Hematopoietic multipotent progenitor cell treated with erythropoietin and hydrocortisone succinate and interleukin-3 and kit ligand, for 15 days (in vitro differentiated cells): ENCODE measurements around the gene ADAM15.

Experiments used
- DNase-seq: peaks from one replicate; pipeline ENCODE4 v3.0.0-alpha.2; 2015; ENCODE audit warnings: low spot score

The ADAM15 gene

DNA sequence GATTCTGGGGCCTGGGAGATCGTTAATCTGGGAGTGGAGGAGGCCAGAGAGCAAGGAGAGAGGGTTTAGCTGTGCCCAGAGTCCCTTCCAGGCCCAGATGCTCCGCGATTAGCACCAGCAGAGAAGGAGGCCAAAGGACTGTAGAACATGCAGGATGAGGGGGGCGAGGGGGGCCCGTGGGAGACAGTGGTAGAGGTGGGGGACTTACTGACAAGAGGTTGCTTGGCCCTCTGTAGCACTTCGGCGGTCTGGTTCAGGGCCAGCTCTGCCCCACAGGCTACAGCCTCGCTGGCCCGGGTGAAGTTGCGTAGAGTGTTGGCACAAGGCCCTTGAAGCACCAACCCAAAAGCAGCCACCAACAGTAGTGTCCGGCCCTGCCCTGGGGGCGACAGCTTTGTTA, 18.2 kb upstream of the ADAM15 start:
- no peak for DNase-seq

DNA sequence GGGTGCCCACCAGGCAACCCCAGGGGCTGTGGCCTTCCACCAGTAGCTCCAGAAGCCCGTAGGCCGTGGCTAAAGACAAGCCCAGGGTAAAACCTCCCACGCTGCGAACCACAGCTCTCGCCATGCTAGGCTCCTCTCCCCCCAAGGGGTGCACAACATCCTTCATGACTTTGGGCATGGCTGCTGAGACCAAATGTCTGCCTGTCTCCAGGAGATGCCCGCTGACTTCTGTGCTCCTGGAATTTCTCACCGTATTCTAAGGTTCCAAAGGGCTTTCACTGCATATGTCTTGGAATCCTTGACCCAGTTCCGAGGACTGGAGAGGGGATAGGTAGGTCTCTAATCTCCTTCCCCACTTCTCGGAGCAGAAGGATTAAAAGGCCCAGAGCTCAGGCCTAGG, 17.6 kb upstream of the ADAM15 start, which contains the start of the genes DCST1 and DCST2:
Gene DCST1, plus strand, starts transcription at position 301 of the 400 bp plus-strand sequence. CDS start 213 bp downstream, outside the sequence.
Gene DCST2, minus strand, starts transcription at position 258 of the 400 bp plus-strand sequence. Its CDS starts 80 bp downstream, at position 178.
- DNase-seq = no peak

DNA sequence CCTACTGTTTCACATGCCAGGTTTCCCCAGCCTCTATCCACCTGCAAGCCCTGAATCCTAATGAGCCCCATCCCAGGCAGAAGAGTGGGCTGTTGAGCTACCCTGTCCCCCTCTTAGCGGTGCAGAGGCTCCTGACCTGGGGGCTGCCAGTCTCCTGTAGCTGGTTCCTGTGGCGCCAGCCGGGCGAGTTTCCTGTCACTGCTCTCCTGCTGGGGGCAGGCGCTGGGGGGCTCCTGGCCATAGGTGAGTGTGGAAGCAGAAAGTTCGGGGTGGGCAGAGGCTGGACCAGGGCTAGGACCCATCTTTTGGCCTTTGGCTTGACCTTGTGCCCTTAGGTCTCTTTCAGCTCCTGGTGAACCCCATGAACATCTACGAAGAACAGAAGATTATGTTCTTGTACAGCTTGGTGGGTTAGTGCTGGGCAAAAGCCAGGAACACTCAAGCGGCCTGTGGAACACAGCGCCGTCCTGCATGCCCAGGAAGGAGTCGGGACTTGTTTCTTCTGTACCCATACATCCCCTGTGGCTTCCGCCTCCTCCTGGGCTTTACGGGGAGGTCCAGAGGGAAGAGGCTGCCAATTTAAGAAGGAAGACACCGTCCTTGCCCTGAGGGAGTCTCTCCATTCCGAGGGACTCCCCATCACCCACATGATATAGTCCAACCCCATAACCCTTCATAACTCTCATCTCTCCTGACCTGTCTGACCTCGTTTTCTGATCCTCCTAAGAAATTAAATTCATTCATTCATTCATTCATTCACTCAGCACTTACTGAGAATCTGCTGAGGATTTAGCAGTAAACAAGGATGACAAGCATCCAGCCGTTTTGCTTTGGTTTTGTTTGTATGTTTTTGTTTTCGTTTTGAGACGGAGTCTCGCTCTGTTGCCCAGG, 16.6 kb upstream of the ADAM15 start:
- no peak for DNase-seq

DNA sequence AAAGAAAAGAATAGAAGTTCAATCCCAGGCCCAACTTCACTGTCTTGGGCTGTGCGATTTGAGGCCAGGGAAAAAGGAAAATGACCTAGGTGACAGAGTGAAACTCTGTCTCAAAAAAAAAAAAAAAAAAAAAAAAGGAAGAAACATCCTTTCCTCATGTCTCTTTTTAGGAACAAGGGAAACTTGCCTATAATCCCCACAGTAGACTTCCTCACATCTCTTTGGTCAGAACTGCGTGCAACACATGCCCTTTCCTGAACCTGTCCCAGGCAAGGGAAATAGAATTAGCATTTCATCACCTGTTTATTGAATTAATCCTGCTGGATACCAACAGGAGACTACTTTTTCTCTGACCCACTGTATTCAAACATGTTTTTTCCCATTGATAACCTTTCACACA, 15.2 kb upstream of the ADAM15 start:
- no peak for DNase-seq

DNA sequence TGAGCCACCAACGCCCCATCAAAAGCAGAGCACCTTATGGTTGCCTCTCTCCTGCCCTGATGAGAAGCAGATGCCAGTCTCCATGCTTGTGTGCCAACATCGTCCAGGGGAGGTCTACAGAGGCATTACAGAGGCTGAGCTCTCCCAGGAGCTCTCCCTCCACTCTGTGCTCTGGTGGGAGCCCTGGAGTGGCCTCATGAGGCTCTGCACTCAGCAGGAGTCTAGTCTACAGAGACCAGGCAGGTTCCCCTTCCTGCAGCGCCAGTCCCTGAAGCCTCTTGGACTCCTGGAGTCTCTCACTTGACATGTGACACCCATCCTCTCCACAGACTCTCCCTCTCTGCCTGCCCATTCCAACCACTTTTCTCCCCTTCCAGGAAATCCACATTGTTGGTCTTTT, 14.1 kb upstream of the ADAM15 start:
- no peak for DNase-seq

DNA sequence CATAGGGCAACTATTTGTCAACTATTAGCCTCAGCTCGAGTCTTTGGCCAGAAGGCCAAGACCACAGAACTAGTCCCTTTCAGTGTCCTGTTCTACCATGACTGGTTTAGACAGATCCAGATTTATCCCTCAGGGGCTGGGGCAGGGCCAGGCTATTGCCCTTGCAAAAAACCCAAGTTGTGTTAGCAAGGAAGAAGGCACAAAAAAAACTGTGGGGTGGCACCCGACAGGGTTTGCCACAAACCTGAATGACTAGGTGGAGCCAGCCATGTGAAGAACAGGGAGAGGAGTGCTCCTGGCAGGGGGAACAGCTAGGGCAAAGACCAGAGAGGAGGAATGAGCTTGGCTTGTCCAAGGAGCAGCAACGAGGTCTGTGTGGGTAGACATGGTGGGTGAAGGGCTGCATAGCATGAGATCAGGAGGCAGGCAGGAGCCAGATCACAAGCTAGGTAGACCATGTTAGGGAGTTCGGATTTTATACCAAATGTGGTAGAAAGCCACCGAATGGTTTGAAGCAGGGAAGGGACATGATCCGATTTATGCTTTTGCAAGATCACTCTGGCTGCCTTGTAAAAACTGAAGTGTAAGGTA, 13.2 kb upstream of the ADAM15 start:
- no peak for DNase-seq

DNA sequence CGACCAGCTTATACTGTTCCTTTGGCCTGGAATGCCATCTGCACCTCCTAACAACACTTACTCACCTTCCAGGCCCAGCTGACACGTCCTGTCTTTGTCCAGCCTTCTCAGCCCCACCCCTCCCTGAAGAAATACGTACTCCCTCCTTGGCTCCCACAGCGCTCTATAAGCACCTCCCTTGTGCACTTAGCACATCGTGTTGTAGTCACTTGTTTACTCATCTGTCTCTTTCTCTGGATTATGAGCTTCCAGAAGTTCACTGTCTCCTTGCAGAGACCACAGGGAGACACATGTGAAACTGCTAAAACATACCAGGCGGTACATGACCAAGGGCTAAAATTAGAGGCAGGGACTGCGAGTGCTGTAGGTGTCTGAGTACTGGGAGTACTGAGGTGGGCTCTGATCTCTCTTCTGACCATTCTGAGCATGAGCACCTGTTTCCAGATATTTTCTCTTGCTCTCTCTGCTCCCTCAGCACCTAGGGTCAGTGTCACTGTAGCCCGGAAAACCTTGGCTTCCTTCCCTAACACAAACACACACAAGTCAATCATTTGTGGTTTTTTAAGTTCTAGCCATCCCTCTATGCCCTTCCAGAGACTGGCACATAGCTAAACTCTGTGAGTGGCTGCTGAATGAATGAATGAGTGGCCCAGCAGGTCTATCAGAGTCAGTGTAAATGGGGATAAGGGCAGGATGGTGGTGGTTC, 12.4 kb upstream of the ADAM15 start:
- DNase-seq = no peak

DNA sequence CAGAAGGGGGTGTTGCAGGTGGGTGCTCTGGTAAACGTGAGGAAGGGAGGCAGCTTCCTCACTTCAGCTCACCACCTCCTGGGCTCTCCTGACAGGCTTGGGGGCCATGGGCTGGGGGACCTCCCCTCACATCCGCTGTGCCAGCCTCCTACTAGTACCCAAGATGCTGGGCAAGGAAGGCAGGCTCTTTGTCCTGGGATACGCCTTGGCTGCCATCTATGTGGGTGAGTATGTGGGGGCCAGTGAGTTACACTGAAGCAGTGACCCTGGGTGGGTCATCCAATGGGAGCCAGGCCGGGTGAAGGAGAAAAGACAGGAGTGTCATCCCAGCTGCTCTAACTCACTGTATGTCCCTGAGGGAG, 11.8 kb upstream of the ADAM15 start:
- DNase-seq = no peak

DNA sequence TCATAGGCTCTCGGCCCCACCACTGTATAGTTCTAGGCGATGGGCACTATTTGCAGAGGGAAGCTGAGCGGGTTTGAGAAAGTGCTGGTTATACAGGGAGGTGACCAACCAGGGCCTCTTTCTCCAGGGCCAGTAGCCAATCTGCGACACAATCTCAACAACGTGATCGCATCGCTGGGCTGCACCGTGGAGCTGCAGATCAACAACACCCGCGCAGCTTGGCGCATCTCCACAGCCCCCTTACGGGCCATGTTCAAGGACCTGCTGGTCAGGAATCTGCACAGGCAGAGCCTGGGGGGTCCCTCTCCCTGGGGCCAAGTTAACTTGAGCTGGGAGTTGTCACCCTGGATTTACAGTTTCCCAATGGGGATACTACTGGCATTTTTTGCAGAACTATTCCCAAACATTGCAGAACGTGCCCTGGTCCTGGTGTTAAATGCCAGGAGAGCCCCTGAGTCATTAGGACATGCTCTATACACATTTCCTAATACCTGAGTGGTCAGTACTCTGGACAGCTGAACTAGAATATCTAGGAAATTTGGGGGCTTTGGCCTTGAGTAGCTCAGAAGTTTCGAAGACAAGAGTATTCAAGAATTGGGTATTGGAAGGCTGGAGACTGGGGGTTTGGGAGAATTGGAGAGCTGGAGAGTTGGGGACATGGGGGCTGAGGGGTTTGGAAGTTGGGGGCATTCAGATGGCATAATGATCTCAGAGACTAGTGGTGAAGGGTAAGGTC, 10.6 kb upstream of the ADAM15 start:
- DNase-seq = no peak

DNA sequence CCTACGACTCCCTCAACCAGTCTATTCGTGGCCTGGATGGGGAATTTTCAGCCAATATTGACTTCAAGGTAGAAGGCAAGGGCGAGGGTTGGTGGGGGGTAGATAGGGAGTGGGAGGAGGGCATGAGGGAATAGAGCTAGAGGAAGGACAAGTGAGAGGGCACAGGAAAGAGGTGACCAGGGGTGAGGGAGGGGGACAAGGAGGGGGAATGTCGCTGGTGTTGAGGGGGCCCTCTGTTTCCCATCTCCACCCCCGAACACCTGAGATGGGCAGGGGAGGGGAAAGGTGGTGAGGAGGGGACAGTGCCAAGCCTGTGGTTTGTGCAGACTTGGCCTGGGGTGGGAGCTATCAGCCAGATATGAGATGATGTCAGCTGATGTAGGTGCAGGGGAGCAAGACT, 8.3 kb upstream of the ADAM15 start:
- no peak for DNase-seq

DNA sequence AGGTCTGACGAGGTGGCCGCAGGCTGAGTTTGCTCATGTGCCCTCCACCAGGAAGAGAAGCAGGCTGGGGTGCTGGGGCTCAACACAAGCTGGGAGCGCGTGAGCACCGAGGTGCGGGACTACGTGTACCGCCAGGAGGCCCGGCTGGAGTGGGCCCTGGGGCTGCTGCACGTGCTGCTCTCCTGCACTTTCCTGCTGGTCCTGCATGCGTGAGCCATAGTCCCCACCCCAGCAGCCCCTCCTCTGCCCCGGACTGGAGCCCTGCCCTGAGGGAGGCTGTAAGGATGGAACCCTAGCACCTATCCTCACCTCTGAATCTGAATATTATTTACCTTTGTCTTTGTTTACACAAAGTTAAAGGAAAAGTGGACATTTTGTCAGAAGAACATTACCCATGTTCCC, 7.8 kb upstream of the ADAM15 start:
- DNase-seq = no peak

DNA sequence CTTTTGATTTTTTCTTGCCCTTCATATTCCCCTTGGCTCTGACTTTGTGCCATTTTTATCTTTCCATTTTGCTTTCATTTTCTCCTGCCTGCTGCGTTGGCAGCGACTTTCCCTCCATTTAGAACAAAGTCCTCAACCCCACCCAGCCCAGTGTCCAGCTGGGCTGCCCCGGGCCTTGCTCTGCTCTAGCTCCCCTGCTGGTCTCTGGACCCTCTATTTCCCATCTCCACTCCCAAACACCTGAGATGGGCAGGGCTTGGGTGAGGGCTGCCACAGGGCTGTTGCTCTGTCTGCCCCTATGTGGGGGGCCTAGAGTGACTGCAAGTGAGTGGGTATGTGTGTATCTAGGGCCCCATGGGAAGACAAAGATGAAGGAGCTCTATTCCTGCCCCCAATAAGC, 7.3 kb upstream of the ADAM15 start:
- DNase-seq = no peak

DNA sequence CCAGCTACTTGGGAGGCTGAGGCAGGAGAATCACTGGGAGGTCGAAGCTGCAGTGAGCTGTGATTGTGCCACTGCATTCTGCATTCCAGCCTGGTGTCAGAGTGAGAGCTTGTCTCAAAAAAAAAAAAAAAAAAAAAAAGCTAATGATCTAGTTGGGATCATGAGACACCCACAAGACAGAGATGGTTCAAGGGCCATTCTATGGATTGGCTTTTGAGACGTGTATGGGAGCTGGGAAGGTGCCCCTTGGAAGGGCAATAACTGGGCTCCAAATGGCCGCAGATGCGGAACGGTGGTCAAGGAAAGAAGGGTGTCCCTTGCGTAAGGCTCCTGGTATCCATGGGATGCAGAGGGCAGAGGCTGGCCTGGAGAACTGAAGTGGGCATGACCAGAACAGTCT, 6.8 kb upstream of the ADAM15 start:
- DNase-seq = no peak

DNA sequence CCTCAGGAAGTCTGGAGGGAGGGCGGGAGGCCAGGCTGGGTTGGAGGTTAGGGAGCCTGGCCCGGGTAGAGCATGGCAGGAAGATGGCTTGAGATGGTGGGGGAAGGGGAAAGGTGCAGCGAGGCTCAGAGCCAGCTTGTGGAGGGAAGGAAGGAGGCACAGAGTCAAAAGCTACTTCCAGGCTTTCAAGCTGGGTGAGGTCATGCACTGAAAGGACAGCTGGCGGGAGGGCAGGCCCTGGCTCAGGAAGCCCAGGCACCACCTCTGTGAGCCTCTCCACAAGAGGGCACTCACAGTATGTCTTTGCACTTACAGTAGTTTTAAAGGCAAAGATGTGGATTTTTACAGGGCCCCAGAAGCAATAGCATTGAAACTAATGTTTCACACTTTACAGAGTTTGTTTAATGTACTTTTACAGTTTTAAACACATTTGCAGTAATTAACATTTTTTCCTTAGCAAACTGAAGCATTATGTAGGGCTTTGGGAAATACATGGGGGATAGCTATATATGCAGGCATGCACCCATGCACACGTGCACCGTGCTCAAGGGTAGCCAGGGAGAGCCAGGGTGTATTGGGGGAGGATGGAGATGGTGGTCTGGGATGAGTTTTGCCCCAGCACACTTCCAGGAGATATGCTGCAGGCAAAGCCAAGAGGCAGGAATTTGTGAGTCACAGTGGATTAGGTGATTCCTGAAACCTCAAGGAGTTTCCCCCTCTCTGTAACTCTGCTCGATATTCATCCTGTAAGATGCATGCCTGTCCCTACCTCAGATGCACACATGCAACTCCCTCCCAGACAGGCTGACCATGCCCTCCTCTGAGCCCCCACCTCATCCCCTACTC, 6.1 kb upstream of the ADAM15 start:
- DNase-seq = peak; percentile 73

DNA sequence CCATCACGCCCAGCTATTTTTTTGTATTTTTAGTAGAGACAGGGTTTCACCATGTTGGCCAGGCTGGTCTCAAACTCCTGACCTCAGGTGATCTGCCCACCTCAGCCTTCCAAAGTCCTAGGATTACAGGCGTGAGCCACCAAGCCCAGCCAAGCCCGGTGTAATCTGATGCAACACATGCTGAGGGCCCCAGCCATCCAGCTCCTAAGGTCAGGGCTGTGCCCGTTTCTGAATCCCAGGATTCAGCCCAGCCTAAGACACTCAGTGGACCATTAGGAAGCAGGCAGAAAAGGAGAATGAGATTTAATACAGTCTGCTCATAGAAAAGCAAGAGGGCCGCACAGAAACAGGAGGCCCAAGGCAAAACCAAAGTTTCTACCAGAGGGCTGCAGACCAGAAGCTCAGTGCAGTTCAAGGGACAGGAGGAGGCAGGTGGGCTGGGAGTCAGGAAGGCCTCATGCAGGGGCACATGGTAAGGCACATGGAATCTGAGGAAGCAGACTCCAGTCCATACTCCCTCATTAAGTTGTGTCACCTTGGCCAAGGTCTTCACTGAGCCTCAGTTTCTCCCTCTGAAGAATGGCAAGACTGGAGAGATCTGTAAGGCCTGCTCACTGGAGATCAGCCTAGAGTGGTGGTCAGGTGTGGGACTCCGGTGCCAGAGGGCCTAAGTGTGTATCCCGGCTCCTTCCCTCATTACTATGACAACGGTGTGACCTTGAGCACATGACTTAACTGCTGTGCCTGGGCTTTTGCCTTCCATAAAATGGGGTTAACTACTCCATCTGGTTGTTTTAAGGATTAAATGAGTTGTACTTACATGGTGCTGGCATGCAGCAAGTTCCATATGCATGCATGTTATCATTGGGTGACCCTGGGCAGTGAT, 2.4 kb upstream of the ADAM15 start:
- no peak for DNase-seq

DNA sequence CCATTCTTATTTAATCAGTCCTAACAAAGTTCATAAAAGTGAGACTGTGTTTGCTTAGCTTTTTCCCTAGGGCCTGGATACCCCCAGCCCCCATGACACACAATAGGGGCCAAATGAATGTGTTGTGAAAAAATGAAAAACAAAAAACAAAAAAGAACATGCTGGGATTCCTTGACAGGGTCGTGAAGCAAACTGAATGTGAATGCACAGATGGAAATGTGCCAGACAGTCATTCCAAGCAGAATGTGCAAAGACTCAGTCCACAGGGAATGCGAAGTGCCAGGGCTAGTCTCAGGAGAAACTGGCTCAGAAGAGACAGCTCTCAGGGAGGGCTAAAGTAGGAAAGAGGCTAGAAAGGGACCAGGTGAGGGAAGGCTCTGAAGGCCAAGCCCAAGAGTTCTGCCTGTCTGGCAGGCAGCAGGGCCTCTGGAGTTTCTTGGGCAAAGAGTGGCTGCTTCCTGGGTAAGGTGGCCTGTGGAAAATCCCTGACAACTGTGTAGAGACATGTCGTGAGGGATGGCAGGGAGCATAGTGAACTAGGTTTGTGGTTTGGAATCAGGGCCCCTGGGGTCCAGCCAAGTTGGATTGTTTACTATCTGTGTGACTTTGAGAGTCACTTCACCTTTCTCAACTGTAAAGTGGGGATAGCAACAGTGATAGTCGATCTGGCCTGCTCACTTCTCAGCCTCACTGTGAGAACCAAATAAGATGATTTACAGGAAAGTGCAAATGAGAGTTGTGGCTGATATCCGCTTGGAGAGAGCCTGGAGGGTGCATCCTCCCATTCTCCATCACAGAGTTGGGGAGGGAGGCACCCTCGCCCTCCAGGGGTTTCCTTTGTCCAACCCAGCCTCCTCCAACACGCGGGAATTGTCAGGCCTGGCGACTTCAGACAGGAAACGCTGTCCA, 1.2 kb upstream of the ADAM15 start:
- no peak for DNase-seq

DNA sequence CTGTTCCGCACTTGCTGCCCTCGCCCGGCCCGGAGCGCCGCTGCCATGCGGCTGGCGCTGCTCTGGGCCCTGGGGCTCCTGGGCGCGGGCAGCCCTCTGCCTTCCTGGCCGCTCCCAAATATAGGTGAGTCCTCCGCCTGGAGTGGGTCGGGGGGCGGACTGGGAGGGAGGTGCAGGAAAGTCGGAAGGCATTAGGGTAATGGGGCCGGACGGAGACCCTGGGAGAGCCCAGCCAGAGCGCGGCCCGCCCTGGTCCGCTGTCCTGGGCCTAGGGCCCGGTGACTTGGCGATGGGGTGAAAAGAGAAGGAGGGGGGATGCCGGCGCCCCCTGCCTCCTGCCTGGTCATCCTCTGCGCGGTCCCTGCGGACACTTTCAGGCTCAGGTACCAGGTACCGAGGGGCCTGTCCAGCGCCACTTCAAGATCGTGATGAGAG, 243 bp downstream of the ADAM15 start:
- DNase-seq = no peak

DNA sequence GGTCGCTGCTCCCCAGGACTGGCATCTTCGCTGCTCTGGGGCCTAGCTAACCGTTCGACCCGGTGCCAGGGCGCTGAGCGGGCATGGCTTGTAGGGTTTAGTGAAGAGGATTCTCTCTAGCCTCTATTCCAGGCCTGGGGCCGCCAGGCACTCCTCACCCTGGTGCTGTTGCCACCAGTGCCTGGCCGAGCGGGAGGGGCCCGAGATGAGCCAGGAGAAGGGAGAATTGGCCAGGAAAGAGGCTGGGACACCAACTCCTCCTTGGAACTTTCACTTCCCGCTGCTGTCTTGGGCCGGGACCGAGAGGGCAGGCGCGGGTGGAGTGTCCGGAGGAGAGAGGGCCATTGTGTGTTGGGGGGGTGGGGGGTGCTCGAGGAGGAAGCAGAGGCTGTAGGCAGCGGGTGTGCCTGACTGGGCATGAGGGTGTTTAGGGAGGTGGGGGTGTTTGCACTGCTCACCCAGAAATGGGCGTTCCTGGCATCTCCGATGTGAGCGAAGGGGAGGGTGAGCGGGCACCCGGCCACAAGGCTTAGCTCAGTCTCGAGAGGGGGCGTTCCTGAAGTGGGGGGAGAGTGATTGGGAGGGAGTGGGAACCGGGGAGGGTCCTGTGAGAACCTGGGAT, 772 bp downstream of the ADAM15 start:
- peak; percentile 61 for DNase-seq
